H9 (cell line): Measurements from ENCODE around the gene RAP1GAP. TPM values are rescaled to one million over a fixed set of nuclear protein-coding genes. Genes with fewer than 3 reads are reported as not detected.
A peak's percentile ranks its signal among the peaks of the same experiment; 100 is the strongest.

Experiments used
- DNase-seq: peaks from one replicate; pipeline ENCODE4 v3.0.0-alpha.2; 2017
- H2AFZ ChIP-seq: one replicate; pipeline ENCODE4 v1.6.1; 2013; ENCODE audit warnings: mild to moderate bottlenecking, low read length, control low read depth, moderate library complexity
- H2AK5ac ChIP-seq: 2 replicates; pipeline ENCODE4 v1.6.1; 2013; ENCODE audit warnings: low read length, control low read depth, mixed read lengths; ENCODE audit not compliant: insufficient read length
- H2BK120ac ChIP-seq: one replicate; pipeline ENCODE4 v1.6.1; 2013; ENCODE audit warnings: low read depth, mild to moderate bottlenecking, low read length, control low read depth, inconsistent platforms; ENCODE audit not compliant: poor library complexity, severe bottlenecking
- H2BK12ac ChIP-seq: 2 replicates; pipeline ENCODE4 v1.6.1; 2013; ENCODE audit warnings: low read length, control low read depth, mixed read lengths, low read depth; ENCODE audit not compliant: insufficient read length
- H2BK15ac ChIP-seq: 2 replicates; pipeline ENCODE4 v1.6.1; 2013; ENCODE audit warnings: low read depth, low read length, control low read depth
- H2BK20ac ChIP-seq: one replicate; pipeline ENCODE4 v1.6.1; 2013; ENCODE audit warnings: low read depth, mild to moderate bottlenecking, low read length, control low read depth, inconsistent platforms; ENCODE audit not compliant: poor library complexity, severe bottlenecking
- H2BK5ac ChIP-seq: 2 replicates; pipeline ENCODE4 v1.6.1; 2013; ENCODE audit warnings: low read length, control low read depth, mixed read lengths; ENCODE audit not compliant: insufficient read length
- H3K14ac ChIP-seq: 2 replicates; pipeline ENCODE4 v1.6.1; 2013; ENCODE audit warnings: low read length, control low read depth; ENCODE audit not compliant: insufficient read depth
- H3K18ac ChIP-seq: 2 replicates; pipeline ENCODE4 v1.6.1; 2013; ENCODE audit warnings: low read depth, mild to moderate bottlenecking, mixed read lengths, low read length, control low read depth; ENCODE audit not compliant: insufficient read length
- H3K23ac ChIP-seq: 2 replicates; pipeline ENCODE4 v1.6.1; 2013; ENCODE audit warnings: low read length, control low read depth, mixed read lengths, low read depth; ENCODE audit not compliant: insufficient read length
- H3K23me2 ChIP-seq: 2 replicates; pipeline ENCODE4 v1.6.1; 2013; ENCODE audit warnings: low read depth, mild to moderate bottlenecking, mixed read lengths, low read length, control low read depth; ENCODE audit not compliant: insufficient read length, poor library complexity, severe bottlenecking
- H3K27ac ChIP-seq: 2 replicates; pipeline ENCODE4 v1.5.1; 2013; ENCODE audit warnings: low read length, control low read depth, mixed read lengths, low read depth; ENCODE audit not compliant: insufficient read length
- H3K27me3 ChIP-seq: 2 replicates; pipeline ENCODE4 v1.6.1; 2013; ENCODE audit warnings: low read length, control low read depth, inconsistent platforms; ENCODE audit not compliant: insufficient read depth
- H3K4ac ChIP-seq: 2 replicates; pipeline ENCODE4 v1.6.1; 2013; ENCODE audit warnings: low read depth, mild to moderate bottlenecking, control low read depth, inconsistent platforms, low read length, moderate library complexity
- H3K4me1 ChIP-seq: 2 replicates; pipeline ENCODE4 v1.6.1; 2013; ENCODE audit warnings: low read length, control low read depth, inconsistent platforms; ENCODE audit not compliant: insufficient read depth
- H3K4me2 ChIP-seq: 2 replicates; pipeline ENCODE4 v1.6.1; 2013; ENCODE audit warnings: low read length, control low read depth, mixed read lengths; ENCODE audit not compliant: insufficient read length, insufficient read depth
- H3K56ac ChIP-seq: 2 replicates; pipeline ENCODE4 v1.6.1; 2013; ENCODE audit warnings: low read depth, mild to moderate bottlenecking, mixed read lengths, low read length, control low read depth; ENCODE audit not compliant: insufficient read length
- H3K79me1 ChIP-seq: 2 replicates; pipeline ENCODE4 v1.6.1; 2013; ENCODE audit warnings: low read depth, mild to moderate bottlenecking, moderate library complexity, low read length, control low read depth, inconsistent platforms; ENCODE audit not compliant: insufficient read depth, poor library complexity, severe bottlenecking
- H3K79me2 ChIP-seq: 2 replicates; pipeline ENCODE4 v1.6.1; 2013; ENCODE audit warnings: low read length, control low read depth, inconsistent platforms; ENCODE audit not compliant: insufficient read depth
- H3K9ac ChIP-seq: 2 replicates; pipeline ENCODE4 v1.6.1; 2013; ENCODE audit warnings: low read length, control low read depth, mixed read lengths; ENCODE audit not compliant: insufficient read length; ENCODE audit errors: extremely low read depth
- H3K9me3 ChIP-seq: one replicate; pipeline ENCODE4 v1.6.1; 2013; ENCODE audit warnings: low read depth, low read length, inconsistent platforms; ENCODE audit not compliant: control insufficient read depth
- H3T11ph ChIP-seq: one replicate; pipeline ENCODE4 v1.6.1; 2013; ENCODE audit warnings: mild to moderate bottlenecking, low read length, control low read depth, inconsistent platforms
- H4K20me1 ChIP-seq: one replicate; pipeline ENCODE4 v1.6.1; 2013; ENCODE audit not compliant: control insufficient read depth, insufficient read length, insufficient read depth
- H4K5ac ChIP-seq: 2 replicates; pipeline ENCODE4 v1.6.1; 2013; ENCODE audit warnings: low read depth, mild to moderate bottlenecking, mixed read lengths, low read length, control low read depth; ENCODE audit not compliant: insufficient read length
- H4K8ac ChIP-seq: replicated peaks from 2 replicates; pipeline ENCODE4 v1.6.1; 2013; ENCODE audit warnings: low read length, control low read depth, mixed read lengths, low read depth; ENCODE audit not compliant: insufficient read length
- H4K91ac ChIP-seq: 2 replicates; pipeline ENCODE4 v1.6.1; 2013; ENCODE audit warnings: low read depth, mild to moderate bottlenecking, moderate library complexity, mixed read lengths, low read length, control low read depth; ENCODE audit not compliant: insufficient read length
- H3K27ac Mint-ChIP-seq, 3 experiments: 2 replicates in 2 of 3; 3 replicates in 1 of 3; pipeline ENCODE4 v1.8.0; 2020 to 2021; ENCODE audit warnings: mixed read lengths in 3 of 3, mild to moderate bottlenecking in 1 of 3, moderate library complexity in 1 of 3
- H3K27me3 Mint-ChIP-seq: 2 replicates; pipeline ENCODE4 v1.8.0; 2021; ENCODE audit warnings: low read depth, mild to moderate bottlenecking, moderate library complexity, mixed read lengths
- H3K36me3 Mint-ChIP-seq, 3 experiments: 2 replicates in 2 of 3; 3 replicates in 1 of 3; pipeline ENCODE4 v1.8.0; 2020 to 2021; ENCODE audit warnings: low read depth in 3 of 3, mixed read lengths in 3 of 3; ENCODE audit not compliant: insufficient read depth in 1 of 3
- H3K4me1 Mint-ChIP-seq, 2 experiments: 2 replicates each; pipeline ENCODE4 v1.8.0; 2020; ENCODE audit warnings: mixed read lengths in 2 of 2
- H3K4me3 Mint-ChIP-seq, 2 experiments: 2 replicates in 1 of 2; 3 replicates in 1 of 2; pipeline ENCODE4 v1.8.0; 2020 to 2021; ENCODE audit warnings: mild to moderate bottlenecking in 2 of 2, mixed read lengths in 2 of 2, moderate library complexity in 1 of 2
- H3K9me3 Mint-ChIP-seq, 2 experiments: 2 replicates in 1 of 2; 3 replicates in 1 of 2; pipeline ENCODE4 v1.8.0; 2020; ENCODE audit warnings: mild to moderate bottlenecking in 2 of 2, mixed read lengths in 2 of 2, moderate library complexity in 1 of 2
- CTCF ChIP-seq: fragments of 200-600 bp; sonication (generic); conservative IDR thresholded peaks from 3 replicates; pipeline ENCODE4 v1.8.0; 2021; ENCODE audit warnings: antibody characterized with exemption, mild to moderate bottlenecking
- WGBS: extraction: QIAGEN DNeasy Blood & Tissue Kit; methylation state at CpG from one replicate; pipeline ENCODE4 v1.1.7; 2013; ENCODE audit warnings: missing lambda C conversion rate, low lambda C conversion rate, mixed read lengths; ENCODE audit not compliant: insufficient read length; ENCODE audit errors: extremely low coverage; 5-methylcytosine and 5-hydroxymethylcytosine counted together
- total RNA-seq: library from RNA; stranded (reverse); gene quantifications from 2 replicates; pipeline ENCODE4 v1.2.1, GENCODE V29; 2021

Gene RAP1GAP
- total RNA-seq, 1 experiment from 2014 or later: 7.9 TPM

- Histone ChIP-seq H3K18ac (no peak overlapping the region), H2AFZ (no peak overlapping the region), H3K27ac (no peak overlapping the region), H3K9me3 (no peaks in the 10 kb centered on the region), H3K4me2 (no peak overlapping the region), H2BK120ac (no peak overlapping the region), H3K56ac (no peak overlapping the region), H3K23ac (no peak overlapping the region), H3K14ac (no peak overlapping the region), H3K9ac (no peak overlapping the region), H3K4ac (no peak overlapping the region), H2BK15ac (no peak overlapping the region), H3K27me3 (no peaks in the 10 kb centered on the region), H3K4me1 (peaks cover 2% of the 10 kb centered on the region; the same call in 1 of the 2 replicates), H3T11ph (no peak overlapping the region), H3K79me2 (no peaks in the 10 kb centered on the region), H3K79me1 (no peaks in the 10 kb centered on the region), H2BK12ac (no peak overlapping the region), H2AK5ac (no peak overlapping the region), H2BK5ac (no peak overlapping the region), H4K8ac (no peak overlapping the region), H3K23me2 (no peaks in the 10 kb centered on the region), H4K20me1 (no peaks in the 10 kb centered on the region), H4K91ac (no peak overlapping the region), H2BK20ac (no peak overlapping the region), H4K5ac (no peak overlapping the region)
- no peak for TF ChIP-seq CTCF
- peaks cover 35 to 42% of the 10 kb centered on the region in 2 experiments for H3K4me1 Mint-ChIP-seq
- peak overlapping the region; percentile 6 to 29 (median 7); a peak in 4 of 7 replicates for H3K27ac Mint-ChIP-seq
- DNase-seq: peak; percentile 22
- no peaks in the 10 kb centered on the region for H3K27me3 Mint-ChIP-seq
- H3K9me3 Mint-ChIP-seq: no peaks in the 10 kb centered on the region
- no peak overlapping the region for H3K4me3 Mint-ChIP-seq
- peaks cover 0 to 11% (median 5%) of the 10 kb centered on the region in 3 experiments; a peak in 5 of 7 replicates for H3K36me3 Mint-ChIP-seq
- no CpG with 5 or more reads among the region's 12 CpGs for WGBS
Observed at GRCh38 chr1:21550866-21551475, 118.2 kb downstream of the RAP1GAP start.
